Activated naive CD8-positive, alpha-beta T cell (primary cell): Measurements from ENCODE around the gene PPM1K.

ENCODE experiments used
- H3K27ac Mint-ChIP-seq: one replicate; pipeline ENCODE4 v1.8.0; 2021; ENCODE audit warnings: mixed read lengths
- H3K27me3 Mint-ChIP-seq: one replicate; pipeline ENCODE4 v1.8.0; 2021; ENCODE audit warnings: mixed read lengths
- H3K36me3 Mint-ChIP-seq: one replicate; pipeline ENCODE4 v1.8.0; 2021; ENCODE audit warnings: mixed read lengths
- H3K4me1 Mint-ChIP-seq: one replicate; pipeline ENCODE4 v1.8.0; 2021; ENCODE audit warnings: low read depth, mixed read lengths
- H3K4me3 Mint-ChIP-seq: one replicate; pipeline ENCODE4 v1.8.0; 2021; ENCODE audit warnings: mild to moderate bottlenecking, mixed read lengths
- H3K9me3 Mint-ChIP-seq: one replicate; pipeline ENCODE4 v1.8.0; 2021; ENCODE audit warnings: low read depth, mixed read lengths

PPM1K gene

GRCh38 chr4:88291003-88291402 is 6.6 kb upstream of the PPM1K start:
- no peak overlapping the region for H3K4me3 Mint-ChIP-seq
- H3K4me1 Mint-ChIP-seq = no peaks in the 10 kb centered on the region
- no peak overlapping the region for H3K27ac Mint-ChIP-seq
- H3K9me3 Mint-ChIP-seq = no peaks in the 10 kb centered on the region
- no peaks in the 10 kb centered on the region for H3K27me3 Mint-ChIP-seq
- no peaks in the 10 kb centered on the region for H3K36me3 Mint-ChIP-seq

- no peak overlapping the region for H3K4me3 Mint-ChIP-seq
- peaks cover 27% of the 10 kb centered on the region for H3K4me1 Mint-ChIP-seq
- H3K36me3 Mint-ChIP-seq = no peaks in the 10 kb centered on the region
- no peak overlapping the region for H3K27ac Mint-ChIP-seq
- no peaks in the 10 kb centered on the region for H3K9me3 Mint-ChIP-seq
- no peaks in the 10 kb centered on the region for H3K27me3 Mint-ChIP-seq
These were observed 2.5 kb upstream of the PPM1K start for GRCh38 chr4:88286897-88287296.

- peak overlapping the region; percentile 99 for H3K27ac Mint-ChIP-seq
- peaks cover under 1% of the 10 kb centered on the region for H3K36me3 Mint-ChIP-seq
- H3K27me3 Mint-ChIP-seq = no peaks in the 10 kb centered on the region
- no peaks in the 10 kb centered on the region for H3K9me3 Mint-ChIP-seq
- H3K4me3 Mint-ChIP-seq = peak overlapping the region; percentile 98
- peaks cover 40% of the 10 kb centered on the region for H3K4me1 Mint-ChIP-seq
These were observed 883 bp upstream of the PPM1K start for GRCh38 chr4:88285235-88285653.

- no peaks in the 10 kb centered on the region for H3K9me3 Mint-ChIP-seq
- no peaks in the 10 kb centered on the region for H3K27me3 Mint-ChIP-seq
- H3K36me3 Mint-ChIP-seq = peaks cover 5% of the 10 kb centered on the region
- peak overlapping the region; percentile 98 for H3K4me3 Mint-ChIP-seq
- peaks cover 54% of the 10 kb centered on the region for H3K4me1 Mint-ChIP-seq
- H3K27ac Mint-ChIP-seq = peak overlapping the region; percentile 99
These were observed 511 bp downstream of the PPM1K start for GRCh38 chr4:88283661-88284438.

GRCh38 chr4:88280228-88280795 is 4.0 kb downstream of the PPM1K start:
- Mint-ChIP-seq H3K9me3 (no peaks in the 10 kb centered on the region), H3K4me3 (peak overlapping the region; percentile 49), H3K36me3 (peaks cover 18% of the 10 kb centered on the region), H3K4me1 (peaks cover 80% of the 10 kb centered on the region), H3K27me3 (no peaks in the 10 kb centered on the region), H3K27ac (peak overlapping the region; percentile 68)

- no peaks in the 10 kb centered on the region for H3K27me3 Mint-ChIP-seq
- H3K36me3 Mint-ChIP-seq = peaks cover 18% of the 10 kb centered on the region
- H3K9me3 Mint-ChIP-seq = no peaks in the 10 kb centered on the region
- H3K4me3 Mint-ChIP-seq = peak overlapping the region; percentile 48
- peaks cover 73% of the 10 kb centered on the region for H3K4me1 Mint-ChIP-seq
- no peak overlapping the region for H3K27ac Mint-ChIP-seq
These were observed 6.6 kb downstream of the PPM1K start for GRCh38 chr4:88277711-88278225.

- Mint-ChIP-seq H3K36me3 (peaks cover 18% of the 10 kb centered on the region), H3K9me3 (no peaks in the 10 kb centered on the region), H3K27ac (no peak overlapping the region), H3K4me3 (peak overlapping the region; percentile 1), H3K27me3 (no peaks in the 10 kb centered on the region), H3K4me1 (peaks cover 67% of the 10 kb centered on the region)
These were observed 7.2 kb downstream of the PPM1K start for GRCh38 chr4:88276952-88277710.

GRCh38 chr4:88275949-88276515 is 8.3 kb downstream of the PPM1K start:
- H3K36me3 Mint-ChIP-seq = peaks cover 18% of the 10 kb centered on the region
- H3K4me3 Mint-ChIP-seq = no peak overlapping the region
- no peak overlapping the region for H3K27ac Mint-ChIP-seq
- peaks cover 59% of the 10 kb centered on the region for H3K4me1 Mint-ChIP-seq
- no peaks in the 10 kb centered on the region for H3K27me3 Mint-ChIP-seq
- H3K9me3 Mint-ChIP-seq = no peaks in the 10 kb centered on the region

- no peak overlapping the region for H3K27ac Mint-ChIP-seq
- no peaks in the 10 kb centered on the region for H3K9me3 Mint-ChIP-seq
- no peaks in the 10 kb centered on the region for H3K27me3 Mint-ChIP-seq
- peaks cover 18% of the 10 kb centered on the region for H3K36me3 Mint-ChIP-seq
- H3K4me1 Mint-ChIP-seq = peaks cover 56% of the 10 kb centered on the region
- H3K4me3 Mint-ChIP-seq = no peak overlapping the region
These were observed 8.8 kb downstream of the PPM1K start for GRCh38 chr4:88275516-88275915.

- no peaks in the 10 kb centered on the region for H3K9me3 Mint-ChIP-seq
- no peak overlapping the region for H3K27ac Mint-ChIP-seq
- H3K27me3 Mint-ChIP-seq = no peaks in the 10 kb centered on the region
- H3K4me1 Mint-ChIP-seq = peaks cover 3% of the 10 kb centered on the region
- peaks cover 7% of the 10 kb centered on the region for H3K36me3 Mint-ChIP-seq
- H3K4me3 Mint-ChIP-seq = no peak overlapping the region
These were observed 15.4 kb downstream of the PPM1K start for GRCh38 chr4:88268913-88269312.

GRCh38 chr4:88264336-88264735 is 20.0 kb downstream of the PPM1K start:
- Mint-ChIP-seq H3K4me1 (no peaks in the 10 kb centered on the region), H3K27me3 (no peaks in the 10 kb centered on the region), H3K27ac (no peak overlapping the region), H3K36me3 (peaks cover 13% of the 10 kb centered on the region), H3K9me3 (no peaks in the 10 kb centered on the region), H3K4me3 (no peak overlapping the region)

GRCh38 chr4:88257726-88258125 is 26.6 kb downstream of the PPM1K start:
- H3K4me1 Mint-ChIP-seq = no peaks in the 10 kb centered on the region
- no peak overlapping the region for H3K4me3 Mint-ChIP-seq
- H3K27ac Mint-ChIP-seq = no peak overlapping the region
- H3K27me3 Mint-ChIP-seq = no peaks in the 10 kb centered on the region
- H3K9me3 Mint-ChIP-seq = no peaks in the 10 kb centered on the region
- peaks cover 6% of the 10 kb centered on the region for H3K36me3 Mint-ChIP-seq

- Mint-ChIP-seq H3K27me3 (no peaks in the 10 kb centered on the region), H3K9me3 (no peaks in the 10 kb centered on the region), H3K36me3 (no peaks in the 10 kb centered on the region), H3K27ac (no peak overlapping the region), H3K4me1 (no peaks in the 10 kb centered on the region), H3K4me3 (no peak overlapping the region)
These were observed 29.2 kb downstream of the PPM1K start for GRCh38 chr4:88255111-88255510.

GRCh38 chr4:88251924-88252323 is 32.4 kb downstream of the PPM1K start:
- no peak overlapping the region for H3K4me3 Mint-ChIP-seq
- H3K36me3 Mint-ChIP-seq = no peaks in the 10 kb centered on the region
- H3K9me3 Mint-ChIP-seq = no peaks in the 10 kb centered on the region
- no peak overlapping the region for H3K27ac Mint-ChIP-seq
- H3K27me3 Mint-ChIP-seq = no peaks in the 10 kb centered on the region
- no peaks in the 10 kb centered on the region for H3K4me1 Mint-ChIP-seq

GRCh38 chr4:88247148-88247547 is 37.2 kb downstream of the PPM1K start:
- Mint-ChIP-seq H3K4me1 (peaks cover 10% of the 10 kb centered on the region), H3K27me3 (no peaks in the 10 kb centered on the region), H3K27ac (no peak overlapping the region), H3K4me3 (no peak overlapping the region), H3K36me3 (no peaks in the 10 kb centered on the region), H3K9me3 (no peaks in the 10 kb centered on the region)
